PC-9 (cell line): Measurements from ENCODE around the gene QSER1. TPM values are rescaled to one million over a fixed set of nuclear protein-coding genes. Genes with fewer than 3 reads are reported as not detected.

Experiments
- BruUV-seq: library from RNA; stranded (reverse); fragments of 400-500 nt; replicated peaks from 2 replicates; lab custom pipeline; 2021; lab: Mats Ljungman, UMichigan
- CTCF ChIA-PET: fragments of 300-600 bp; sonication (Branson Sonifier 250); formaldehyde crosslinking; loops from one replicate; lab custom pipeline; 2022; ENCODE audit warnings: antibody characterized with exemption; lab: Charles Lee
- POLR2A ChIA-PET: fragments of 300-600 bp; sonication (Branson Sonifier 250); formaldehyde crosslinking; loops from one replicate; lab custom pipeline; 2022; ENCODE audit warnings: antibody characterized with exemption; ENCODE audit not compliant: unreplicated experiment; lab: Charles Lee
- DNase-seq, 2 experiments: peaks; one replicate each; pipeline versions ENCODE4 v3.0.0 to v3.0.0-alpha.2; 2015 to 2022; ENCODE audit warnings: mixed read lengths in 1 of 2
- H2AFZ ChIP-seq: fragments of 200-600 bp; sonication (generic); 2 replicates; pipeline ENCODE4 v1.8.1; 2017; ENCODE audit warnings: antibody characterized with exemption
- H3F3A ChIP-seq: fragments of 200-600 bp; sonication (generic); 2 replicates; pipeline ENCODE4 v1.8.1; 2017; ENCODE audit warnings: antibody characterized with exemption, mild to moderate bottlenecking, low read depth; ENCODE audit not compliant: insufficient read depth
- H3K27ac ChIP-seq: fragments of 200-600 bp; sonication (generic); 2 replicates; pipeline ENCODE4 v1.6.1; 2016; ENCODE audit warnings: mixed run types
- H3K27me3 ChIP-seq: fragments of 200-600 bp; sonication (generic); 2 replicates; pipeline ENCODE4 v1.6.1; 2016; ENCODE audit warnings: low read depth, mixed run types; ENCODE audit not compliant: insufficient read depth
- H3K36me3 ChIP-seq: fragments of 200-600 bp; sonication (generic); 2 replicates; pipeline ENCODE4 v1.6.1; 2016; ENCODE audit warnings: low read depth, mixed run types
- H3K4me1 ChIP-seq: fragments of 200-600 bp; sonication (generic); replicated peaks from 2 replicates; pipeline ENCODE4 v1.6.1; 2016; ENCODE audit warnings: mixed run types; ENCODE audit not compliant: insufficient read depth
- H3K4me2 ChIP-seq: fragments of 200-600 bp; sonication (generic); 2 replicates; pipeline ENCODE4 v1.6.1; 2017; ENCODE audit warnings: mixed run types
- H3K4me3 ChIP-seq: fragments of 200-600 bp; sonication (generic); 2 replicates; pipeline ENCODE4 v1.6.1; 2016; ENCODE audit warnings: mixed run types
- H3K79me2 ChIP-seq: fragments of 200-600 bp; sonication (generic); 2 replicates; pipeline ENCODE4 v1.6.1; 2017; ENCODE audit warnings: low read depth, mixed run types
- H3K9me2 ChIP-seq: fragments of 200-600 bp; sonication (generic); 2 replicates; pipeline ENCODE4 v1.8.1; 2017; ENCODE audit warnings: mild to moderate bottlenecking; ENCODE audit not compliant: insufficient read depth
- H3K9me3 ChIP-seq: fragments of 200-600 bp; sonication (generic); 2 replicates; pipeline ENCODE4 v1.8.1; 2016; ENCODE audit warnings: low read depth; ENCODE audit not compliant: insufficient read depth
- H4K20me1 ChIP-seq: fragments of 200-600 bp; sonication (generic); 2 replicates; pipeline ENCODE4 v1.8.1; 2017; ENCODE audit not compliant: insufficient read depth
- EZH2 ChIP-seq: fragments of 200-600 bp; sonication (generic); IDR thresholded peaks from 2 replicates; pipeline ENCODE4 v1.8.0; 2017; ENCODE audit warnings: antibody characterized with exemption, low read depth
- intact Hi-C: fragments of 100-400 bp; cut with micrococcal nuclease; formaldehyde crosslinking; loops from one replicate; pipeline ENCODE4 v1.10.0; 2022; ENCODE audit not compliant: unreplicated experiment
- total RNA-seq: library from RNA; stranded (reverse); gene quantifications from 2 replicates; pipeline ENCODE4 v1.2.3, GENCODE V29; 2021
- TF ChIP-seq, protein P1 (sequence below): fragments of 200-600 bp; sonication (generic); conservative IDR thresholded peaks from 2 replicates; pipeline ENCODE4 v1.6.1; 2017; ENCODE audit warnings: mixed run types, antibody characterized with exemption, mild to moderate bottlenecking, moderate library complexity

Gene QSER1
- total RNA-seq, 1 experiment from 2014 or later = 60.2 TPM

DNA sequence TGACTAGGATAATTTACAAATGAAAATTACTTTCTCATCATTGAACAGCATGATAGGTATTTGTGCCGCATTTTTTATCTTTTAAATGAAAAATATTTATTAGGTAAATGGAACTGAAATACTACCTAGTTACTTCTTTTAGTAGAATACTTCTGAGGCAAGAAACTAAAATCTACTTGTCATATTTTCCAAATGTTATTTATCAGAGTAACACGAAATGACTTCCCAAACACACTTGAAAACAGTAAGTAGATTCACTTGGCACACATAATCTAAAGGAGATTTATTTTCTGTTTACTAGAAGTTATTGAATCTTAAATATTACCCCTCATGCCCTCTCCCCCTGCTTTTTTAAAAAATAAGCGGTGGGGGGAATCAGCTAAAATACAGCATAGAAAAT is 2.3 kb downstream of the QSER1 start:
- Histone ChIP-seq H2AFZ (no peak overlapping the region), H3K4me1 (peaks cover 26% of the 10 kb centered on the region), H3K36me3 (peaks cover 7% of the 10 kb centered on the region), H3K27ac (peak overlapping the region; percentile 63), H3K27me3 (no peaks in the 10 kb centered on the region), H3K4me3 (peak overlapping the region; percentile 91), H3K9me3 (no peaks in the 10 kb centered on the region), H3K79me2 (peaks cover 79% of the 10 kb centered on the region), H3K4me2 (peak overlapping the region; percentile 77), H3K9me2 (no peaks in the 10 kb centered on the region), H3F3A (peaks cover 21% of the 10 kb centered on the region; the same call in 1 of the 2 replicates), H4K20me1 (peaks cover 21% of the 10 kb centered on the region)
- no peak for DNase-seq
- POLR2A ChIA-PET = interaction anchor here (0.6 kb wide), 4 partner anchors 37 to 1480 kb away, joined by 3 to 10 read pairs (median 3); no protein-coding TSS in a partner anchor
- intact Hi-C loops = loop anchor here (2.0 to 10.0 kb wide), 4 partner anchors 64 to 310 kb away; partner anchors contain the start of gene EIF3M
- TF ChIP-seq, protein P1, sequence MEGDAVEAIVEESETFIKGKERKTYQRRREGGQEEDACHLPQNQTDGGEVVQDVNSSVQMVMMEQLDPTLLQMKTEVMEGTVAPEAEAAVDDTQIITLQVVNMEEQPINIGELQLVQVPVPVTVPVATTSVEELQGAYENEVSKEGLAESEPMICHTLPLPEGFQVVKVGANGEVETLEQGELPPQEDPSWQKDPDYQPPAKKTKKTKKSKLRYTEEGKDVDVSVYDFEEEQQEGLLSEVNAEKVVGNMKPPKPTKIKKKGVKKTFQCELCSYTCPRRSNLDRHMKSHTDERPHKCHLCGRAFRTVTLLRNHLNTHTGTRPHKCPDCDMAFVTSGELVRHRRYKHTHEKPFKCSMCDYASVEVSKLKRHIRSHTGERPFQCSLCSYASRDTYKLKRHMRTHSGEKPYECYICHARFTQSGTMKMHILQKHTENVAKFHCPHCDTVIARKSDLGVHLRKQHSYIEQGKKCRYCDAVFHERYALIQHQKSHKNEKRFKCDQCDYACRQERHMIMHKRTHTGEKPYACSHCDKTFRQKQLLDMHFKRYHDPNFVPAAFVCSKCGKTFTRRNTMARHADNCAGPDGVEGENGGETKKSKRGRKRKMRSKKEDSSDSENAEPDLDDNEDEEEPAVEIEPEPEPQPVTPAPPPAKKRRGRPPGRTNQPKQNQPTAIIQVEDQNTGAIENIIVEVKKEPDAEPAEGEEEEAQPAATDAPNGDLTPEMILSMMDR = no peak
- TF ChIP-seq EZH2 = no peak
- CTCF ChIA-PET = interaction anchor here (1.8 kb wide), 1 partner anchor 86 kb away, joined by 7 read pairs; no protein-coding TSS in a partner anchor
- no TSS peak for BruUV-seq

DNA sequence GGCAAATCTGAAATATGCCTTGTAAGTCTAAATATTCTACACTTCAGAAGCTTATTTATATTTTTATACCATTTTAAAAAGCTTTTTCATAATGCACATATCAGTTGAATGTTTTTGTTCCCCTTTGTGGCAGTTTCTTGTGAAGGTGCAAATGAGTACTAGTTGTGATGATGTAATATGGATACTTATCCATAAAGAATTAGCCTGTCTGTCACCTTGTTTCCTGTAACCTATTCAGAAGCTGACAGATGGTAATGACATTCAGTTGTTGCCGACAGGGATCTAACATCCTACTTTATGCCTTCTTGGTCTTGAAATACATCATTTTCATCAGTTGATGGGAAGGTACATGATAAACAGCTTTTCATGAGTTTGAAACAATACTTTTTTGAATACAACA is 2.9 kb downstream of the QSER1 start:
- Histone ChIP-seq H3K4me3 (no peak overlapping the region; the same call in 1 of the 2 replicates), H3K9me2 (no peaks in the 10 kb centered on the region), H3K4me1 (peaks cover 26% of the 10 kb centered on the region), H3K27me3 (no peaks in the 10 kb centered on the region), H3K4me2 (peak overlapping the region; percentile 77), H4K20me1 (peaks cover 21% of the 10 kb centered on the region), H3K79me2 (peaks cover 84% of the 10 kb centered on the region), H3K36me3 (peaks cover 7% of the 10 kb centered on the region), H2AFZ (no peak overlapping the region), H3K9me3 (no peaks in the 10 kb centered on the region), H3K27ac (no peak overlapping the region), H3F3A (peaks cover 21% of the 10 kb centered on the region; the same call in 1 of the 2 replicates)
- no TSS peak for BruUV-seq
- CTCF ChIA-PET = no interaction called here
- intact Hi-C loops = loop anchor here (2.0 to 10.0 kb wide), 3 partner anchors 65 to 311 kb away; partner anchors contain the start of gene EIF3M
- DNase-seq = no peak
- no peak for TF ChIP-seq EZH2
- TF ChIP-seq, protein P1 = no peak
- POLR2A ChIA-PET = interaction anchor here (0.8 kb wide), 1 partner anchor 158 kb away, joined by 6 read pairs; no protein-coding TSS in a partner anchor

DNA sequence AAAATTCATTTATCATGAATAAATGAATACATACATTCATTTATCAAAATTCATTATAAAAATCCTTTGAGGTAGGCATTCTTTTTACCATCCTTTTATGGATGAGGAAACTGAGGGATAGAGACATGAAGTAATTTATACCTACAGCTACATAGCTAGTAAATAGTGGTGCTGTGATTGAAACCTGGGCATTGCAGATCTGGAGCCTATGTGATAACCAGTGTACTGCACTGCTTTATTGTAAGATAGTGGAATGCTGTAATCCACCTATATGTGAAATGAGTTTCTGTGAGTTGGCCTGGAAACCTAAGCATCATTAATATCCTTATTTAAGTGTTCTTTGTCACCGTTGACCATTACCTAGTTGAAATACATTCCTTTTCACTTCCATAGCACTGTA is 4.5 kb downstream of the QSER1 start:
- BruUV-seq = no TSS peak
- Histone ChIP-seq H4K20me1 (peaks cover 21% of the 10 kb centered on the region), H3K4me1 (peaks cover 15% of the 10 kb centered on the region), H3K36me3 (peaks cover 7% of the 10 kb centered on the region), H3K9me2 (no peaks in the 10 kb centered on the region), H2AFZ (no peak overlapping the region), H3F3A (peaks cover 10% of the 10 kb centered on the region; the same call in 1 of the 2 replicates), H3K27me3 (no peaks in the 10 kb centered on the region), H3K27ac (no peak overlapping the region), H3K79me2 (peaks cover 90% of the 10 kb centered on the region), H3K9me3 (no peaks in the 10 kb centered on the region), H3K4me3 (no peak overlapping the region), H3K4me2 (no peak overlapping the region)
- TF ChIP-seq EZH2 = no peak
- TF ChIP-seq, protein P1 = no peak
- intact Hi-C loops = loop anchor here (10.0 kb wide), 2 partner anchors 168 to 312 kb away; partner anchors contain the start of gene EIF3M
- DNase-seq = no peak
- POLR2A ChIA-PET = interaction anchor here (0.6 kb wide), 1 partner anchor 872 kb away, joined by 5 read pairs; no protein-coding TSS in a partner anchor
- CTCF ChIA-PET = no interaction called here
